ENCODE results near the gene DISP3.

DNA sequence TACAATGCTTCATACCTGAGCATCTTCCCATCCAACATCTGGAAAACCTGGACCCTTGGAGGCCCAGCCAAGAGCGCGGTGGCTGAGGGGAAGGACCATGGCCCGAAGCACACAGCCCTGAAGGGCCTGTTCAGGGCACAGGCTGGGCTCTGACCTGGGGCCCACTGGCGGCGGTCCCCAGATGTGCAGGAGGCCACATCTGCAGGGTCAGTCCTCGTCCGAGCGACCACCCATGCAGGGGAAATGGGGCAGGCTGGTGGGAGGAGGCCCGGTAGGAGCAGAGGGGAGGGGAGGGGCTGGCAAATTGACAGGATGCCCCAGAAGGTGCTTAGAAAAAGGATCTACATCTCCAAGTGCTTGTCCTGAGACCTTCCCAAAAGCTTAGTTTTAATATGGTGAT is 59.9 kb downstream of the DISP3 start:
- no peak for TF ChIP-seq CTCF (IDR thresholded peaks at IDR 0.05 in 8 of 11, conservative IDR thresholded peaks at IDR 0.05 in 3 of 11)
- TF ChIP-seq POLR2AphosphoS5 (IDR thresholded peaks at IDR 0.05) = no peak
- no peak for TF ChIP-seq POLR2A (IDR thresholded peaks at IDR 0.05)

Data from spleen (tissue), 7 donors.